Neural crest cell (in vitro differentiated cells): ENCODE data around the gene TOP2A. TPM values are rescaled to one million over a fixed set of nuclear protein-coding genes. Genes with fewer than 3 reads are reported as not detected.
"Not testable (repeated sequence)": the region's sequence is repeated elsewhere in the genome, so short reads cannot be mapped to it uniquely, and the experiment has no call there.

Source experiments
- DNase-seq: peaks from one replicate; pipeline ENCODE4 v3.0.0; 2021; ENCODE audit warnings: low read depth, mixed read lengths, low spot score
- H3K27ac Mint-ChIP-seq: one replicate; pipeline ENCODE4 v1.8.0; 2021; ENCODE audit warnings: mild to moderate bottlenecking, mixed read lengths; ENCODE audit not compliant: unreplicated experiment
- H3K27me3 Mint-ChIP-seq: 2 replicates; pipeline ENCODE4 v1.8.0; 2021; ENCODE audit warnings: low read depth, mild to moderate bottlenecking, mixed read lengths
- H3K36me3 Mint-ChIP-seq: 2 replicates; pipeline ENCODE4 v1.8.0; 2021; ENCODE audit warnings: low read depth, mild to moderate bottlenecking, mixed read lengths
- H3K4me1 Mint-ChIP-seq: 2 replicates; pipeline ENCODE4 v1.8.0; 2021; ENCODE audit warnings: mixed read lengths
- H3K4me3 Mint-ChIP-seq: one replicate; pipeline ENCODE4 v1.8.0; 2021; ENCODE audit warnings: mild to moderate bottlenecking, mixed read lengths
- H3K9me3 Mint-ChIP-seq: 2 replicates; pipeline ENCODE4 v1.8.0; 2021; ENCODE audit warnings: mixed read lengths
- total RNA-seq: library from RNA; stranded (reverse); gene quantifications from 2 replicates; pipeline ENCODE4 v1.2.1, GENCODE V29; 2021
- TF ChIP-seq, protein P1 (sequence below): fragments of 200-600 bp; sonication (generic); conservative IDR thresholded peaks from 2 replicates; pipeline ENCODE4 v1.5.0; 2021; ENCODE audit warnings: antibody characterized with exemption, mild to moderate bottlenecking

TOP2A gene
- total RNA-seq, 1 donor from 2014 or later = 295 TPM

DNA sequence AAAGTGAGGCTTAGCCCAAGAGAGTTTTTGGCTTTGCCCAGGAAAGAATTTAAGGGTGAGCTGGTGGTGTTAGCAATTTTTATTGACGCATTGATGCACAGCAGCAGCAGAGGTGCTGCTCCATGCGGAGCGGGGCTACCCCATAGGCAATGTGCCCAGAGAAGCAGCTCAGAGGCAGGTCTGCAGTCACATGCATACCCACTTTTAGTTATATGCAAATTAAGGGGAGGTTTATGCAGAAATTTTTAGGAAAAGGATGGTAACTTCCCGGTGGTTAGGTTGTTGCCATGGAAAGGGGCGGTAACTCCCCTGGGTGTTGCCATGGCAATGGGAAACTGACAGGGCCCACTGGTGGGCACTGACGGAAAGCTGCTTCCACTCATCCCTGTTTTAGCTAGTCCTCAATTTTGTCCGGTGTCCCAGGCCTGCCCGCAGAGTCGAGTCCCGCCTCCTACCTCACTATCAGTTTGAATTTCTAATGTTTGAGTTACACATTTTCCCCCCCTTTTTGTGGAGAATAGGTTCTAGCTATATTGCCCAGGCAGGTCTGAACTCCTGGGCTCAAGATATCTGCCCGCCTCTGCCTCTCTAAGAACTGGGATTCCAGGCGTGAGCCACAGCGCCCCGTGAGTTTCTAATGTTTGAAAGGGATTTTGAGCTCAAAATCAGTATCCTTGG is 42.7 kb downstream of the TOP2A start:
- Mint-ChIP-seq H3K4me1 (peaks cover 14% of the 10 kb centered on the region), H3K36me3 (no peaks in the 10 kb centered on the region), H3K27me3 (no peaks in the 10 kb centered on the region), H3K4me3 (no peak overlapping the region), H3K27ac (no peak overlapping the region), H3K9me3 (peaks cover 15% of the 10 kb centered on the region)
- TF ChIP-seq, protein P1, sequence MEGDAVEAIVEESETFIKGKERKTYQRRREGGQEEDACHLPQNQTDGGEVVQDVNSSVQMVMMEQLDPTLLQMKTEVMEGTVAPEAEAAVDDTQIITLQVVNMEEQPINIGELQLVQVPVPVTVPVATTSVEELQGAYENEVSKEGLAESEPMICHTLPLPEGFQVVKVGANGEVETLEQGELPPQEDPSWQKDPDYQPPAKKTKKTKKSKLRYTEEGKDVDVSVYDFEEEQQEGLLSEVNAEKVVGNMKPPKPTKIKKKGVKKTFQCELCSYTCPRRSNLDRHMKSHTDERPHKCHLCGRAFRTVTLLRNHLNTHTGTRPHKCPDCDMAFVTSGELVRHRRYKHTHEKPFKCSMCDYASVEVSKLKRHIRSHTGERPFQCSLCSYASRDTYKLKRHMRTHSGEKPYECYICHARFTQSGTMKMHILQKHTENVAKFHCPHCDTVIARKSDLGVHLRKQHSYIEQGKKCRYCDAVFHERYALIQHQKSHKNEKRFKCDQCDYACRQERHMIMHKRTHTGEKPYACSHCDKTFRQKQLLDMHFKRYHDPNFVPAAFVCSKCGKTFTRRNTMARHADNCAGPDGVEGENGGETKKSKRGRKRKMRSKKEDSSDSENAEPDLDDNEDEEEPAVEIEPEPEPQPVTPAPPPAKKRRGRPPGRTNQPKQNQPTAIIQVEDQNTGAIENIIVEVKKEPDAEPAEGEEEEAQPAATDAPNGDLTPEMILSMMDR = no peak
- no peak for DNase-seq

DNA sequence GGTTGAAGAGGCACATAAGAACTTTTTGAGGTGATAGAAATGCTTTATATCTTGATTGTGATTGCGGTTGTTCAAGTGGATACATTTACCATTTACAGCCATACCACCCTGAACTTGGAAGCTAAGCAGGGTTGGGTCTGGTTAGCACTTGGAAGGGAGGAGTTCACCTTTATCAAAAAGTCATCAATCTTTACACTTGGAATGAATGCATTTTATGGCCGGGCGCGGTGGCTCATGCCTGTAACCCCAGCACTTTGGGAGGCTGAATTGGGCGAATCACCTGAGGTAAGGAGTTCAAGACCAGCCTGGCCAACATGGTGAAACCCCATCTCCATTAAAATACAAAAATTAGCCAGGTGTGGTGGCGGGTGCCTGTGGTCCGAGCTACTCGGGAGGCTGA is 43.7 kb downstream of the TOP2A start:
- H3K4me3 Mint-ChIP-seq = no peak overlapping the region
- peaks cover 14% of the 10 kb centered on the region for H3K4me1 Mint-ChIP-seq
- H3K27ac Mint-ChIP-seq = no peak overlapping the region
- H3K36me3 Mint-ChIP-seq = no peaks in the 10 kb centered on the region
- no peaks in the 10 kb centered on the region for H3K27me3 Mint-ChIP-seq
- peaks cover 15% of the 10 kb centered on the region for H3K9me3 Mint-ChIP-seq
- no peak for DNase-seq
- TF ChIP-seq, protein P1 = no peak

DNA sequence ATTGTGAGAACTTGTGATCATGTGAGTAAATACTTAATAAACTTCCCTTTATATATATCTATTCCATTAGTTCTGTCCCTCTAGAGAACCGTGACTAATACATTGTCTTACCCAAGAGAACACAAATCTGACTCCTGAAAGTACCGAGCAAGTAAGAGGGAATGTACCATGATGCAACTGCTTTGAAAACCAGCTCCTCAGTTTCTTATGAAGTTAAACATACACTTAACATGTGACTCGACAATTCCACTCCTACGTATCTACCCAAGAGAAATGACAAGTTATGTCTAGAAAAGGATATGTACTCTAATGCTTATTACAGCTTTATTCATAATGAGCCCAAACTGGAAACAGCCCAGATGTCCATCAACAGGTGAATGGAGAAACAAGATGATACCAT is 44.4 kb downstream of the TOP2A start:
- H3K36me3 Mint-ChIP-seq = no peaks in the 10 kb centered on the region
- TF ChIP-seq, protein P1 = no peak
- DNase-seq = no peak
- no peak overlapping the region for H3K4me3 Mint-ChIP-seq
- no peaks in the 10 kb centered on the region for H3K27me3 Mint-ChIP-seq
- H3K9me3 Mint-ChIP-seq = peaks cover 15% of the 10 kb centered on the region
- H3K27ac Mint-ChIP-seq = no peak overlapping the region
- H3K4me1 Mint-ChIP-seq = peaks cover 14% of the 10 kb centered on the region

DNA sequence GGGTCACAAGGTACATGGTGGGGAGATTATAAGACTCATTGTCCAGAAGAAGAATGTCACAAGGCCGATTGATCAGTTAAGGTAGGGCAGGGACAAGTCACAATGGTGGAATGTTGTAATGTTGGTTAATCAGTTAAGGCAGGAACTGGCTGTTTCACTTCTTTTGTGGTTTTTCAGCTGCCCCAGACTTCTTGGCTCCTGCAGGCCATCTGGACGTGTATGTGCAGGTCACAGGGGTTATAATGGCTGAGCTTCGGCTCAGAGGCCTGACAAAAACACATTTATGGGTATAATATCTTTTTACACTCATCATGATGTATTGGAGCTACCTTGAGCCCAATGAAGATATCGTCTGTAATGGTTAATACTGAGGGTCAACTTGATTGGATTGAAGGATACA is 45.1 kb downstream of the TOP2A start:
- H3K4me3 Mint-ChIP-seq, H3K36me3 Mint-ChIP-seq, H3K27ac Mint-ChIP-seq, DNase-seq, H3K27me3 Mint-ChIP-seq: not testable (repeated sequence)
- Mint-ChIP-seq H3K9me3 (peaks cover 15% of the 10 kb centered on the region), H3K4me1 (peaks cover 14% of the 10 kb centered on the region)

- Mint-ChIP-seq H3K27me3 (no peaks in the 10 kb centered on the region), H3K4me3 (no peak overlapping the region), H3K4me1 (peaks cover 14% of the 10 kb centered on the region), H3K9me3 (peaks cover 15% of the 10 kb centered on the region), H3K36me3 (no peaks in the 10 kb centered on the region), H3K27ac (no peak overlapping the region)
- TF ChIP-seq, protein P1 = no peak
- no peak for DNase-seq
These were observed 45.7 kb downstream of the TOP2A start for GRCh38 chr17:40372031-40372430.

- H3K9me3 Mint-ChIP-seq = peaks cover 13% of the 10 kb centered on the region
- peaks cover 14% of the 10 kb centered on the region for H3K4me1 Mint-ChIP-seq
- no peak for DNase-seq
- no peaks in the 10 kb centered on the region for H3K27me3 Mint-ChIP-seq
- H3K27ac Mint-ChIP-seq = no peak overlapping the region
- no peak overlapping the region for H3K4me3 Mint-ChIP-seq
- TF ChIP-seq, protein P1 = no peak
- H3K36me3 Mint-ChIP-seq = no peaks in the 10 kb centered on the region
These were observed 46.3 kb downstream of the TOP2A start for GRCh38 chr17:40371261-40371929.
